ACHN (cell line): Measurements from ENCODE around the gene VSIG1.
A peak's percentile ranks its signal among the peaks of the same experiment; 100 is the strongest.

Experiments used
- DNase-seq: peaks from one replicate; pipeline ENCODE4 v3.0.0-alpha.2; 2015
- in situ Hi-C: cut with HindIII; loops from 2 replicates; pipeline ENCODE4 v1.10.0; 2017; ENCODE audit warnings: low sequenced_read_pairs, low pct_ligation_motif_present, low pct_unique_long_range_greater_than_20kb

VSIG1 gene

GRCh38 chrX:108044554-108045256, at the start of gene VSIG1:
TSS of gene VSIG1 (plus strand) at chrX:108045065. CDS start at chrX:108045131, 66 bp downstream.
- in situ Hi-C loops = no loop called here
- no peak for DNase-seq

DNA sequence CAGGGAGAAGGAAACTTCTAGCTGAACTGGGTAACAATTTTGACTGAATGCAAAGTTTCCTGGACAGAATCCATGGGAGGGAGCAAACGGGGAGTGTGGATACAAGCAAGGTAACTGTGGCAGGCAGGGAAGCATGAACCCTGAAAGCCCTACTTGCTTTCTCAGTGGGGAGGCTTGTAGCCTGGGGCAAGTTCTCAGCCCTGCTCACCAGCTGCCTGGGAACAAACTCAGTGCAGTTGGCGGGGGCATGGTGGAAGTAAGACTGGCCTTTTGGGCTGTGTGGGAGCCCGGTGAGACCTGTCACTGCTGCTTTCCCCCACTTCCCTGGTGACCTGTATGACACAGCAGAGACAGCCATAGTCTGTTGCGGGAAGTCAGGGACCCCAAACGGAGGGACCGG, 48.7 kb upstream of the VSIG1 start:
- no peak for DNase-seq
- in situ Hi-C loops = no loop called here

GRCh38 chrX:108000751-108001150, 44.1 kb upstream of the VSIG1 start:
- in situ Hi-C loops = no loop called here
- DNase-seq = no peak

DNA sequence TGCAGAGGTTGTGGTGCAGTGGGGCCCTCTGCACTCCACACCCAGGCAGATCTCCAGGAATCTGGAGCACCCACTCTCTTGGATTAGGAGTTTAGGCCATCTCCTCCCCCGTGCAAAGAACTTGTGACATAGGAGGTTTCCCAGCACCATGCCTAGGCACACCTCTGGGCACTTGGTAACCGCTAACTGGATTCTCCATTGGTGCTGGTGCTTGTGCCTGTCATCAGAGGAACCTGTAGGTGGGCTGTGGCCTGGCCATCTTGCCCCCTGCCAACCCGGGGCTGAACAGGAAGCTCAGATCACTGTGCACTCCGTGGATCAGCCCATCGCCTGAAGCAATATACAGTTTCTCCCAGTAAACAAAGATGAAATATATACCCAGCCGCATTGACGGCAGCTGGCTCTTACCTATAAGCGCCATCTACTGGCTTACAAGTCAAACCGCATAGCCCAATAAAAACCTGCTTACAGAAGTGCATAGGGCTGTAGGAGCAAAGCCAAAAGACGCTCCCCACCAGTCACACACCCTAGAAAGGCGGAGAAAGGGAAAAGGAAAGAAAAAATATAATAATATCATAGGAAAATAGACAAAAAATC, 43.5 kb upstream of the VSIG1 start:
- DNase-seq = no peak
- in situ Hi-C loops = no loop called here

- DNase-seq = no peak
- in situ Hi-C loops = no loop called here
Measured at GRCh38 chrX:108018656-108019381, 26.0 kb upstream of the VSIG1 start.

GRCh38 chrX:108019382-108019875, 25.4 kb upstream of the VSIG1 start:
- DNase-seq = no peak
- in situ Hi-C loops = no loop called here

DNA sequence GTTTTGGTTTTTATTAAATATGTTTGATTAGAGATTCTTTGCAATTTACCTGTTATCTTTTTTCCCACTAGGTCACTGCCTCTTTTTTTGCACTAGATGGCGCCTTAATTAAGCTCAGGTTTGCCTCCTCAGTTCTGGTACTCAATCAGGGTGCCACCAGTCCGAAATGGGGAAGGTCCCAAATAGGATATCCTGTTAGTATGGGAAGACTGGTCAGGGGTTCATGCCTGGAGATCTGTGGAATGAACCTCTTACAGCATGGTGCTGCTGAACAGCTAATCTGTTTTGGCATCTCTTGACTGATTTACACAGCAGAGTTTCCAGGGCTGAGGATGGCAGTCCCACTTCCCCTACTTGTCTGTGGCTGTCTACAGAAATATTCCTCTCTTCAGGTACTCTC, 24.2 kb upstream of the VSIG1 start:
- in situ Hi-C loops = no loop called here
- peak; percentile 17 for DNase-seq

DNA sequence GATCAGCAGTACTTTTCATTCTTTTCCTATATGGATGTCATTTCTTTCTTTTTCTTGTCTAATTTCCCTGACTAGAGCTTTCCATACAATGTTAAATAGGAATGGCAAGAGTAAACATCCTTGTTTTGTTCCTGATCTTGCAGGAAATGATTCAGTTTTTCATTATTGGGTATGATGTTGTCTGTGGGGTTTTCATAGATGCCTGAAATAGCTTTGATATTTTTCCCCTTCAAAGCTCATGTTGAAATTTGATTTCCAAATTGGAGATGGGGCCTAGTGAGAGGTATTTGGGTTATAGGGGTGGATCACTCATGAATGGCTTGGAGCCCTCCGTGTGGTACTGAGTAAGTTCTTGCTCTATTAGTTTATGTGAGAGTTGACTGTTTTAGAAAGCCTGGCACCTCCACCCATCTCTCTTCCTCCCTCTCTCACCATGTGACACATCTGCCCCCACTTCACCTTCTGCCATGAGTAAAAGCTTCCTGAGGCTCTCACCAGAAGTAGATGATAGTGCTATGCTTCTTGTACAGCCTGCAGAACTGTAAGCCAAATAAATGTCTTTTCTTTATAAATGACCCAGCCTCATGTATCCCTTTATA, 22.3 kb upstream of the VSIG1 start:
- DNase-seq = no peak

DNA sequence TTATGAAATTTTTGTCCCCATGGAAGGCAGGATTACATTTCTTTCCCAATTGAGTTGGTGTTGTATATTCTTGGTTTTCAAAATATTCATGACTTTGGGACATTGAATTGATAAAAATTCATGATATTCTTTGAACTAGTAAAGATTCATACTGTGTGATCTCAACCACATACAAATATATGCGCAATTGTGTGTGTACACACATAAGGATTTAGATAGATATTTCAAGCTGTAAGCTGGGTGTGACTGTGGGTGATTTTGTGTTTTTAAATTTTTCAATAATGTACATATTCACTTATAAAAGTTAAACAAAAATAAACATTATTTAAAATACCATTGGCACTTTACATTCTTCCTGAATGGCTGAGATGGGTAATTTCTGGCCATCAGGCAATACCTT, 19.5 kb upstream of the VSIG1 start:
- DNase-seq = no peak
- in situ Hi-C loops = no loop called here

More for the DNA sequence above, 22.3 kb upstream of the VSIG1 start:
- in situ Hi-C loops = no loop called here

- in situ Hi-C loops = no loop called here
- DNase-seq = no peak
Measured at GRCh38 chrX:108025954-108026600, 18.8 kb upstream of the VSIG1 start.

DNA sequence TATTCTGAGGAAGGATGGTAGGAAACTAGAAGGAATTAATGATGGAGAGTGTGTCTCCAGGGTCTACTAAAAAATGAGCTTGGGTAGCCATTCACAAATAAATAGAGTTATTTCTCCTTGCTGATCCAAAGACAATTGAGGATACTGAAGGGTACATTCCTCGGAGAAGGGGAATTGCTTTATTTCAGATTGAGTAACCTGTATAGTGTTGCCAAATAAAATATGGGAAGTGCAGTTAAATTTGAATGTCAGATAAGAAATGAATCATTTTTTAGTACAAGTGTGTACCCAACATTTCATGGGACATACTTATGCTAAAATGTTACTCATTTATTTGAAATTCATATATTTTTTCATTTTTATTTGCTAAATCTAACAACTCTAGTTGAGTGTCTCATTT, 16.0 kb upstream of the VSIG1 start:
- no peak for DNase-seq
- in situ Hi-C loops = no loop called here

DNA sequence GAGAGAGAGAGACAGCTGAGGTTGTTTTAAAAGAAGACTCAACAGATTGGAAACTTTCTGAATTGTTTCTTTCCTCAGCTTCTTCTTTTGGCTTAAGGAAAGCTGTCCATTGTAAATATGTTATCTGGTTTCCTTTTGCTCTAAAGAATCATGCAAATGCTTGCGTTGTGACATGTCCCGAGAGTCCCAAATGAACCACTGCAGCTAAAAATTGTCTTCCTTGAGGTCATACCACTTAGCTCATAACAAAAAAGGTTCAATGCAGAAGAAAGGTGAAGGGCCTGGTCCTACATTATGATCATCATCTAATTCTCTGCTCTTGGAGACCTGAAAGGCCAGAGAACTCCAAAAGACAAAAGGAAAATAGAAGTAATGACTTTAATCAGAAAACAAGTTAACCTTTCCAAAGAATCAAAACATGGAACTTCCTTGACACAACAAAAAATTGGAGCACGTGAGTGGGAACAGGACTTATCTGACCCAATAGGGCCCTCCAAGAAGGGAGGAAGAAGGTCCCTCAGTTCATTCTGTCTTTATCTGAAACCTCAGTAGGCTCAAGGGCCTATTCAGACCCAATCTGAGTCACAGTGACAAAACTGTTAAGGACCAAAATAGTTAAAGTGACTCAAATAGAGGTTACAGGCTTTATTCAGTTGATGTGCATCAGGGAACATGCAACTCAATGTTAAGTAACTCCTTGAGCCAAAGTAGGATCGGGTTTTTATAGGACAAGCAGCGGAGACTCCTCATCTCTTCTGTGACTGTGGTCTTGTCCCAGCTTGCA, 14.7 kb upstream of the VSIG1 start:
- in situ Hi-C loops = no loop called here

DNA sequence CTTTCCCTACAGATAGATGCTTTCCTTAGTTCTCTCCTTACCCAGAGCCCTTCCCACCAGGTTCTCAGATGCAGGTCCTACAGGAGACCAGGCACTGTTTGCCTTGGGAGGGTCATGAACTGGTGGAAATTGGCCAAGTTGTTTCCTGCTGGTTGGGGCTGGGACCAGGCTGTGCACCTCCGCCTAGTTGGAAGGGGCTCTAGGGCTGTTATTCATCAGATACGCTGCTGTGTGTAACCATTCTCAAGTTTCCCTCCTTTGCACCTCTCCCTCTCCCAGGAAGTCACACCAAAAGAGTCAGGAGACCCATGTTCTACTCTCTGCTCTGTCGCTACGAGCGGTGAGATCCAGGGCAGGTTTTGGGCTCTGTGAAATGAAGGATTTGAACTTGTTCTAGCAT, 11.9 kb upstream of the VSIG1 start:
- DNase-seq = no peak
- in situ Hi-C loops = no loop called here

More for the DNA sequence above, 14.7 kb upstream of the VSIG1 start:
- DNase-seq = no peak

DNA sequence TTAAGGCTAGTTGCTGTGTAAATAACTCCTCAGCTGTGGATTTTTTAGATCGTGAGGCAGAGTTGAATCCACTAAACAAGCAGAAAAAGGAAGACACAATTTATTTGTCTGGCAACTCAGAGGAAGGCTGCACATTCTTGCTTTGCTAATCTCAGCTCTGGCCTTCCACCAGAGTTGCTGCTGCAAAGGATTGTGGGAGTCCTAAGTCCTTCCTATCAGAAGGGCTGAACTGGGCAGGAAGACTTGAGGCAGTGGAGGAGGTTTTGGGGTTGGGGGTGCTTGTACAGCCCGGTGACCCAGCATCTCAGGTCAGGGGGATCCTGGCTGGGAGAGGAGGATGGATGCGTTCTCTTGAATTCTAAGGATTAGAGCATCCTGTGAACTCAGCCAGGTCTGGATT, 11.0 kb upstream of the VSIG1 start:
- no peak for DNase-seq
- in situ Hi-C loops = no loop called here

GRCh38 chrX:108034725-108035124, 10.1 kb upstream of the VSIG1 start:
- in situ Hi-C loops = no loop called here
- DNase-seq = no peak

GRCh38 chrX:108036298-108036973, 8.4 kb upstream of the VSIG1 start:
- peak; percentile 3 for DNase-seq
- in situ Hi-C loops = no loop called here

- in situ Hi-C loops = no loop called here
Measured at GRCh38 chrX:108049649-108050048, 4.8 kb downstream of the VSIG1 start.

DNA sequence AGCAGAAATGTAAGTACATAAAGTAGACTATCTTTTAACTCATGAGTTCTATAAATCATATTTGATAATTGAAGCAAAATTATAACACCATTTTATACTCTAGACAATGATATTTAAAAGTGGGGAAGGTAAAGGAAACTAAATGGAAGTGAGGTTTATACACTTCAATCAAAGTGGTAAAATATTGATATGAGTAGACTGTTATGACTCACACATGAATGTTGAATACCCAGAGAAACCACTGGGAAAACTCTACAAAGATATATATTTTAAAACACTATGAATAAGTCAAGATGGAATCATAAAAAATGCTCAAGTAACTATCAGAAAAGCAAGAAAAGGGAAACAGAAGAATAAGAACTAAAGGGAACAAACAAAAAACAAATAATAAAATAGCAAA, 8.4 kb downstream of the VSIG1 start:
- in situ Hi-C loops = no loop called here
- no peak for DNase-seq

More at GRCh38 chrX:108049649-108050048, 4.8 kb downstream of the VSIG1 start:
- no peak for DNase-seq
